ENCODE data around the gene SLC39A8.
"Not testable (repeated sequence)": the region's sequence is repeated elsewhere in the genome, so short reads cannot be mapped to it uniquely, and the experiment has no call there.

Gene SLC39A8

DNA sequence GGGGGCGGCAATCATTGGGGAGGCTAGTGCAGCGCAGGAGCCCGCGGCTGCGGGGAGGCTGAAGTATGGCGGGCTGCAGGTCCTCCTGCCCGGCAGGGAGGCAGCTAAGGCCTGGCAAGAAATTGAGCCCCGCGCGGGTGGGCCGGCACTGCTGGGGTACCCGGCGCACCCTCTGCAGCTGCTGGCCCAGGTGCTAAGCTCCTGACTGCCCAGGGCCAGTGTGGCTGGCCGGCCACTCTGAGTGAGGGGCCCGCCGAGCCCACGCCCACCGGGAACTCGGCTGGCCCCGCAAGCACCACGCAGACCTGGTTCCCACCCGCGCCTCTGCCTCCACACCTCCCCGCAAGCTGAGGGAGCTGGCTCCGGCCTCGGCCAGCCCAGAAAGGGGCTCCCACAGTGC, 94.9 kb downstream of the SLC39A8 start:
- in situ Hi-C loops (cut with MboI; ENCODE audit: low pct_unique_long_range_greater_than_20kb, low sequenced_read_pairs, unreplicated experiment), result no loop called here

DNA sequence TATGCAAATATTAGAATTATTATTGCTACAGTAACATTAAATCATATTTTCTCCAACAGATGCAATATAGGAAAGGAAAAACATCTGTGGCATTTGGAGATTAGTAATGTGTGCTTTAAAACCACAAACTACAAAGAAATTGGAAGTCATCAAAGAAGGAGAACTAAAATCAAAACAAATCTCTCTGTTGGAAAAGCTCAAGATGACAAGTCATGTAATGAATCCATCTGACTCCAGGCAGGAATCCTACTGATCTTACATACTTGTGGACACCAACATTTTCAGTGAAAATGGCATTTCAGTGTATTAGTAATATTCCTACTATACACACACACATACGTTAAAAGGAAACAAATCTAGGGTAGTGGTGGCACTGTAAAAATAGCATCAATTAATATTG, 98.2 kb downstream of the SLC39A8 start:
- TF ChIP-seq, protein P1, sequence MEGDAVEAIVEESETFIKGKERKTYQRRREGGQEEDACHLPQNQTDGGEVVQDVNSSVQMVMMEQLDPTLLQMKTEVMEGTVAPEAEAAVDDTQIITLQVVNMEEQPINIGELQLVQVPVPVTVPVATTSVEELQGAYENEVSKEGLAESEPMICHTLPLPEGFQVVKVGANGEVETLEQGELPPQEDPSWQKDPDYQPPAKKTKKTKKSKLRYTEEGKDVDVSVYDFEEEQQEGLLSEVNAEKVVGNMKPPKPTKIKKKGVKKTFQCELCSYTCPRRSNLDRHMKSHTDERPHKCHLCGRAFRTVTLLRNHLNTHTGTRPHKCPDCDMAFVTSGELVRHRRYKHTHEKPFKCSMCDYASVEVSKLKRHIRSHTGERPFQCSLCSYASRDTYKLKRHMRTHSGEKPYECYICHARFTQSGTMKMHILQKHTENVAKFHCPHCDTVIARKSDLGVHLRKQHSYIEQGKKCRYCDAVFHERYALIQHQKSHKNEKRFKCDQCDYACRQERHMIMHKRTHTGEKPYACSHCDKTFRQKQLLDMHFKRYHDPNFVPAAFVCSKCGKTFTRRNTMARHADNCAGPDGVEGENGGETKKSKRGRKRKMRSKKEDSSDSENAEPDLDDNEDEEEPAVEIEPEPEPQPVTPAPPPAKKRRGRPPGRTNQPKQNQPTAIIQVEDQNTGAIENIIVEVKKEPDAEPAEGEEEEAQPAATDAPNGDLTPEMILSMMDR (IDR thresholded peaks at IDR 0.05; ENCODE audit: extremely low read depth, insufficient read depth, missing control alignments), result no peak
- in situ Hi-C loops (cut with MboI; ENCODE audit: low pct_unique_long_range_greater_than_20kb, low sequenced_read_pairs, unreplicated experiment), result no loop called here
- no peak for DNase-seq (ENCODE audit: low spot score)

More for the DNA sequence above, 94.9 kb downstream of the SLC39A8 start:
- TF ChIP-seq, protein P1 (IDR thresholded peaks at IDR 0.05; ENCODE audit: extremely low read depth, insufficient read depth, missing control alignments), result no peak
- DNase-seq (ENCODE audit: low spot score), result no peak

DNA sequence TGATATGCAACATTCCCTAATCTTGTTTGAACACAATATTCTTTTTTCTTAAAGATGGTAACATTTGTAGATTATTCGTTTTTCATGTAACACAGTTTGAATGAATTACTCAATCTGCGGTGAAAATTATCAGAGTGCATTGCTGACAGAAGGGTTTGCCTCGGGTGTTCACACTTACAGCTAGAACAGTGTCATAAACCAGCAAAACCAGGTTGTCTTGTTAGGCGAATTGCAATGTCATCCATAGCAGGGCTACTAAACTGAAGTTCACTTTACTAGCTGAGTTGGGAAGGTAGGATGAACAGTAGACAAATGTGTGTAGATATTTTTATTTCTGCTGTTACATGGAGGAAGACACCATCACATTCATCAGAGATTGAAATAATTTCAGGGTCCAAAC, 98.9 kb downstream of the SLC39A8 start:
- in situ Hi-C loops (cut with MboI; ENCODE audit: low pct_unique_long_range_greater_than_20kb, low sequenced_read_pairs, unreplicated experiment), result no loop called here
- DNase-seq (ENCODE audit: low spot score), result no peak
- TF ChIP-seq, protein P1 (IDR thresholded peaks at IDR 0.05; ENCODE audit: extremely low read depth, insufficient read depth, missing control alignments), result no peak

DNA sequence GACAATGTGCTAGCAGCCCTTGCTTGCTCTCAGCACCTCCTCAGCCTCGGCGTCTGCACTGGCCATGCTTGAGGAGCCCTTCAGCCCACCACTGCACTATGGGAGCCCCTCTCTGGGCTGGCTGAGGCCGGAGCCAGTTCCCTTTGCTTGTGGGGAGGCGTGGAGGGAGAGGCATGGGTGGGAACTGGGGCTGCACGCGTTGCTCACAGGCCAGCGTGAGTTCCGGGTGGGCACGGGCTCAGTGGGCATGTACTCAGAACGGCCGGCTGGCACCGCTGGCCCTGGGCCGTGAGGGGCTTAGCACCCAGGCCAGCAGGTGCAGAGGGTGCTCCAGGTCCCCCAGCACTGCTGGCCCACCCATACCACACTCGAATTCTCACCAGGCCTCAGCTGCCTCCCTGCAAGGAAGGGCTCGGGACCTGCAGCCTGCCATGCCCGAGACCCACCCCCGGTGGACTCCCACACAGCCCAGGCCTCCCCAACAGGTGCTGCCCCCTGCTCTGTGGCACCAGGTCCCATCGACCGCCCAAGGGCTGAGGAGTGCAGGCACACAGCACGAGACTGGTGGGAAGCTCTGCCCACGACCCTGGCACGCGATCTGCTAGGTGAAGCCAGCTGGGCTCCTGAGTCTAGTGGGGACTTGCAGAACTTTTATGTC, 100.3 kb downstream of the SLC39A8 start:
- in situ Hi-C loops (cut with MboI; ENCODE audit: low pct_unique_long_range_greater_than_20kb, low sequenced_read_pairs, unreplicated experiment), result no loop called here
- DNase-seq (ENCODE audit: low spot score), result no peak
- TF ChIP-seq, protein P1 (IDR thresholded peaks at IDR 0.05; ENCODE audit: extremely low read depth, insufficient read depth, missing control alignments), result no peak

DNA sequence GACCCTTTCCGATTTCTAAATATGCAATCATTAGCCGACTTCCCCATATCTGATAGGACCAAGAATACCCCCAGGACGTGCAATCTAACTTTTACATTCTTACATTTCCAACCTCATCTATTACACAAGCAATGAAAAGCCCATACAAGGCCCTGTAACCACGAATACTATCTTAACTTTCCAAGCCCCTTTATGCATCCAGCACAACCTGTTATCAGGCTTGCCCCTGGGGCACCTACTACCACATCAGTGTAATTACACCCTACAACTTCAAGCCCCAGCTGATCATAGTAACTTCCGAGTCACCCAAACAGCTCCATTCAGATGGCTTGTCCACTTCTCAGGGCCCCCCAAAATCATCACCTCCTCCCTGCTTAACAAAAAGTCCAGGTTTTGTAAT, 102.0 kb downstream of the SLC39A8 start:
- in situ Hi-C loops (cut with MboI; ENCODE audit: low pct_unique_long_range_greater_than_20kb, low sequenced_read_pairs, unreplicated experiment), result not testable (repeated sequence)

DNA sequence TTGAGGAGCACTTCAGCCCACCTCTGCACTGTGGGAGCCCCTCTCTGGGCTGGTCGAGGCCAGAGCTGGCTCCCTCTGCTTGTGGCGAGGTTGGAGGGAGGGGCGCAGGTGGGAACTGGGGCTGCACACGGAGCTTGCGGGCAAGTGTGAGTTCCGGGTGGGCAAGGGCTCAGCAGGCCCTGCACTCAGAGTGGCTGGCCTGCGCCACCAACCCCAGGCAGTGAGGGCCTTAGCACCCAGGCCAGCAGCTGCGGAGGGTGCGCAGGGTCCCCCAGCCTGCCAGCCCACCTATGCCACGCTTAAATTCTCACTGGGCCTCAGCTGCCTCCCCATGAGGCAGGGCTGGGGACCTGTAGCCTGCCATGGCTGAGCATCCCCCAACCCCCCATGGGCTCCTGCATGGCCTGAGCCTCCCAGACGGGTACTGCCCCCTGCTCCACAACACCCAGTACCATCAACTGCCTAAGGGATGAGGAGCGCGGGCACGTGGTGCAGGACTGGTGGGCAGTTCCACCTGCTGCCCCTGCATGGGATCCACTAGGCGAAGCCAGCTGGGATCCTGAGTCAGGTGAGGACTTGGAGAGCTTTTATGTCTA, 110.9 kb downstream of the SLC39A8 start:
- no peak for DNase-seq (ENCODE audit: low spot score)
- in situ Hi-C loops (cut with MboI; ENCODE audit: low pct_unique_long_range_greater_than_20kb, low sequenced_read_pairs, unreplicated experiment), result no loop called here
- TF ChIP-seq, protein P1 (IDR thresholded peaks at IDR 0.05; ENCODE audit: extremely low read depth, insufficient read depth, missing control alignments), result no peak

More for the DNA sequence above, 102.0 kb downstream of the SLC39A8 start:
- not testable (repeated sequence) for DNase-seq (ENCODE audit: low spot score)

DNA sequence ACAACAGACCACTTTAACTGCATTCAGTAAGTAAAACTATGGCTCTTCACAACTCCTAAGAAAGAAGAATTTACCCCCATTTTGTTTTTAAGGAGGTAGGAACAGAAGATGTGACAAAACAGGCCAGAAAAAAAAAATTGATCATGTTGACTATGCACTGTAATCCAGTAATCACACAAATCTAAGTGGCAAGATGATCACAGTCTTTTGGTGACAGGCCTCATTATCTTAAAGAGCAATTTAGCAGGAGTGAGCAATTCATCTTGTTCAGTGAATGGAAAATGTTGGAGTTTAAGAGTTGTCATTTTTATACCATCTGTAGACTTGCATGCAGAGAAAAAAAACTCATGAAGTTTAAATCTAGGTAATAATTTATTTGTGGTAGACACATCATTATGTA, 115.1 kb downstream of the SLC39A8 start:
- TF ChIP-seq, protein P1 (IDR thresholded peaks at IDR 0.05; ENCODE audit: extremely low read depth, insufficient read depth, missing control alignments), result no peak
- no peak for DNase-seq (ENCODE audit: low spot score)

More for the DNA sequence above, 115.1 kb downstream of the SLC39A8 start:
- in situ Hi-C loops (cut with MboI; ENCODE audit: low pct_unique_long_range_greater_than_20kb, low sequenced_read_pairs, unreplicated experiment), result no loop called here
